CD4-positive, alpha-beta T cell treated with Interleukin-15 for 1 hour (primary cell): ENCODE measurements around the gene TSSK2.
A peak's percentile ranks its signal among the peaks of the same experiment; 100 is the strongest.

Experiments
- DNase-seq: peaks from one replicate; pipeline ENCODE4 v3.0.0-alpha.2; 2020

The TSSK2 gene

GRCh38 chr22:19125474-19126308 is 5.4 kb upstream of the TSSK2 start:
- DNase-seq = no peak

- no peak for DNase-seq
Observed at GRCh38 chr22:19126309-19127273, 4.5 kb upstream of the TSSK2 start.

- DNase-seq = no peak
Observed at GRCh38 chr22:19127329-19128008, 3.6 kb upstream of the TSSK2 start.

- DNase-seq = no peak
Observed at GRCh38 chr22:19128009-19128401, 3.1 kb upstream of the TSSK2 start.

GRCh38 chr22:19128946-19129727 is 2.0 kb upstream of the TSSK2 start:
- no peak for DNase-seq

- no peak for DNase-seq
Observed at GRCh38 chr22:19129871-19130270, 1.2 kb upstream of the TSSK2 start.

GRCh38 chr22:19131685-19132015 is 542 bp downstream of the TSSK2 start:
- no peak for DNase-seq

GRCh38 chr22:19132153-19132552 is 1.0 kb downstream of the TSSK2 start:
- no peak for DNase-seq

GRCh38 chr22:19132693-19133400 is 1.7 kb downstream of the TSSK2 start:
- DNase-seq = no peak

GRCh38 chr22:19133561-19133960 is 2.5 kb downstream of the TSSK2 start:
- no peak for DNase-seq

- DNase-seq = no peak
Observed at GRCh38 chr22:19134176-19134831, 3.2 kb downstream of the TSSK2 start.

- no peak for DNase-seq
Observed at GRCh38 chr22:19134874-19135273, 3.8 kb downstream of the TSSK2 start.

- no peak for DNase-seq
Observed at GRCh38 chr22:19136915-19137314, 5.8 kb downstream of the TSSK2 start.

- DNase-seq = no peak
Observed at GRCh38 chr22:19137384-19138216, 6.5 kb downstream of the TSSK2 start.

- DNase-seq = no peak
Observed at GRCh38 chr22:19138217-19139000, 7.3 kb downstream of the TSSK2 start.

GRCh38 chr22:19139001-19139356 is 7.9 kb downstream of the TSSK2 start:
- DNase-seq = no peak

GRCh38 chr22:19139974-19140373 is 8.9 kb downstream of the TSSK2 start:
- no peak for DNase-seq

- no peak for DNase-seq
Observed at GRCh38 chr22:19142394-19142793, 11.3 kb downstream of the TSSK2 start.

- no peak for DNase-seq
Observed at GRCh38 chr22:19143212-19143611, 12.1 kb downstream of the TSSK2 start.

GRCh38 chr22:19143967-19144400 is 12.9 kb downstream of the TSSK2 start:
- DNase-seq = peak; percentile 44
